Chondrocyte (in vitro differentiated cells): ENCODE results near the gene ZNF735. TPM values are rescaled to one million over a fixed set of nuclear protein-coding genes. Genes with fewer than 3 reads are reported as not detected.
A peak's percentile ranks its signal among the peaks of the same experiment; 100 is the strongest.
"Not testable (repeated sequence)": the region's sequence is repeated elsewhere in the genome, so short reads cannot be mapped to it uniquely, and the experiment has no call there.

Experiments used
- DNase-seq: peaks from one replicate; pipeline ENCODE4 v3.0.0; 2021; ENCODE audit warnings: mixed read lengths, low spot score
- H3K27ac Mint-ChIP-seq: one replicate; pipeline ENCODE4 v1.8.0; 2021; ENCODE audit warnings: mild to moderate bottlenecking, moderate library complexity, mixed read lengths; ENCODE audit not compliant: unreplicated experiment
- H3K27me3 Mint-ChIP-seq: 2 replicates; pipeline ENCODE4 v1.8.0; 2021; ENCODE audit warnings: low read depth, mixed read lengths
- H3K36me3 Mint-ChIP-seq: 2 replicates; pipeline ENCODE4 v1.8.0; 2021; ENCODE audit warnings: low read depth, mixed read lengths
- H3K4me1 Mint-ChIP-seq: 2 replicates; pipeline ENCODE4 v1.8.0; 2021; ENCODE audit warnings: low read depth, mild to moderate bottlenecking, mixed read lengths
- H3K4me3 Mint-ChIP-seq: one replicate; pipeline ENCODE4 v1.8.0; 2021; ENCODE audit warnings: mild to moderate bottlenecking, moderate library complexity, mixed read lengths; ENCODE audit not compliant: unreplicated experiment
- H3K9me3 Mint-ChIP-seq: 2 replicates; pipeline ENCODE4 v1.8.0; 2021; ENCODE audit warnings: low read depth, mixed read lengths
- CTCF ChIP-seq: fragments of 200-600 bp; sonication (generic); IDR thresholded peaks from 2 replicates; pipeline ENCODE4 v1.5.0; 2021; ENCODE audit warnings: antibody characterized with exemption, mild to moderate bottlenecking, moderate library complexity
- long read RNA-seq: library from polyadenylated mRNA; stranded (forward); transcript quantifications from one replicate; pipeline ENCODE4 v2.0.0, GENCODE V29; 2021
- total RNA-seq: library from RNA; stranded (reverse); gene quantifications from 3 replicates; pipeline ENCODE4 v1.2.1, GENCODE V29; 2021

The ZNF735 gene
- not detected in 3 replicates for total RNA-seq
- long read RNA-seq: 0 reads

- H3K9me3 Mint-ChIP-seq: peaks cover 55% of the 10 kb centered on the region
- H3K27ac Mint-ChIP-seq: no peak within 1 kb of the TSS
- no peaks in the 10 kb centered on the region for H3K4me1 Mint-ChIP-seq
- no peaks in the 10 kb centered on the region for H3K36me3 Mint-ChIP-seq
- no peaks in the 10 kb centered on the region for H3K27me3 Mint-ChIP-seq
- TF ChIP-seq CTCF: no peak
- no peak within 1 kb of the TSS for H3K4me3 Mint-ChIP-seq
- DNase-seq: no peak
Observed at GRCh38 chr7:64206903-64207302, at the start of gene ZNF735. Gene ZNF735 (plus strand): TSS chr7:64207203. CDS start chr7:64207203, 0 bp downstream.

GRCh38 chr7:64170974-64171373, 36.0 kb upstream of the ZNF735 start:
- H3K27ac Mint-ChIP-seq, H3K27me3 Mint-ChIP-seq, H3K36me3 Mint-ChIP-seq, H3K4me3 Mint-ChIP-seq, H3K4me1 Mint-ChIP-seq, DNase-seq: not testable (repeated sequence)
- H3K9me3 Mint-ChIP-seq: peaks cover 57% of the 10 kb centered on the region

- Mint-ChIP-seq H3K36me3 (peaks cover 1% of the 10 kb centered on the region), H3K4me3 (no peak overlapping the region), H3K9me3 (peaks cover 62% of the 10 kb centered on the region), H3K27me3 (no peaks in the 10 kb centered on the region), H3K4me1 (no peaks in the 10 kb centered on the region), H3K27ac (no peak overlapping the region)
- DNase-seq: no peak
- TF ChIP-seq CTCF: no peak
Observed at GRCh38 chr7:64174328-64174727, 32.7 kb upstream of the ZNF735 start.

GRCh38 chr7:64174941-64175340, 32.1 kb upstream of the ZNF735 start:
- no peak for DNase-seq
- H3K27ac Mint-ChIP-seq: no peak overlapping the region
- no peak overlapping the region for H3K4me3 Mint-ChIP-seq
- H3K27me3 Mint-ChIP-seq: no peaks in the 10 kb centered on the region
- TF ChIP-seq CTCF: no peak
- peaks cover 2% of the 10 kb centered on the region for H3K36me3 Mint-ChIP-seq
- no peaks in the 10 kb centered on the region for H3K4me1 Mint-ChIP-seq
- peaks cover 62% of the 10 kb centered on the region for H3K9me3 Mint-ChIP-seq

GRCh38 chr7:64180989-64181388, 26.0 kb upstream of the ZNF735 start:
- Mint-ChIP-seq H3K4me1 (no peaks in the 10 kb centered on the region), H3K4me3 (no peak overlapping the region), H3K27me3 (no peaks in the 10 kb centered on the region), H3K36me3 (peaks cover 2% of the 10 kb centered on the region), H3K27ac (no peak overlapping the region), H3K9me3 (peaks cover 44% of the 10 kb centered on the region)
- no peak for DNase-seq
- TF ChIP-seq CTCF: peak; percentile 13

GRCh38 chr7:64181586-64181985, 25.4 kb upstream of the ZNF735 start:
- no peaks in the 10 kb centered on the region for H3K4me1 Mint-ChIP-seq
- H3K27me3 Mint-ChIP-seq: no peaks in the 10 kb centered on the region
- H3K27ac Mint-ChIP-seq: no peak overlapping the region
- TF ChIP-seq CTCF: no peak
- DNase-seq: no peak
- H3K36me3 Mint-ChIP-seq: peaks cover 2% of the 10 kb centered on the region
- peaks cover 50% of the 10 kb centered on the region for H3K9me3 Mint-ChIP-seq
- H3K4me3 Mint-ChIP-seq: no peak overlapping the region
